Mammary epithelial cell (primary cell): ENCODE measurements around the gene RPS21.

Experiments used
- CTCF ChIP-seq, 2 donors: IDR thresholded peaks in 1 of 2; conservative IDR thresholded peaks in 1 of 2; 2 replicates each; pipeline ENCODE4 v1.5.1; 2011 to 2012; ENCODE audit warnings: inconsistent platforms in 2 of 2, low read length in 2 of 2, mild to moderate bottlenecking in 2 of 2, control low read depth in 1 of 2, low read depth in 1 of 2; ENCODE audit not compliant: insufficient read depth in 1 of 2; ENCODE audit errors: extremely low read depth in 1 of 2
- EZH2 ChIP-seq: IDR thresholded peaks from 2 replicates; pipeline ENCODE4 v1.6.1; 2012; ENCODE audit warnings: low read length, inconsistent platforms, borderline replicate concordance

- TF ChIP-seq CTCF (conservative IDR thresholded peaks at IDR 0.05 in 1 of 2, IDR thresholded peaks at IDR 0.05 in 1 of 2; ENCODE audit: extremely low read depth in 1 of 2, insufficient read depth in 1 of 2, low read depth in 1 of 2, low read length in 2 of 2) (no peak), EZH2 (no peak)
These were observed 12.4 kb upstream of the RPS21 start for GRCh38 chr20:62374331-62375152.
